Measurements from ENCODE around the gene GTF3C4. TPM values are rescaled to one million over a fixed set of nuclear protein-coding genes. Genes with fewer than 3 reads are reported as not detected.
A peak's percentile ranks its signal among the peaks of the same experiment; 100 is the strongest.

Gene GTF3C4
- polyA plus RNA-seq, 2 of the 4 experiments (the other 2 are of a cell fraction) = 9.0 to 15.4 TPM

DNA sequence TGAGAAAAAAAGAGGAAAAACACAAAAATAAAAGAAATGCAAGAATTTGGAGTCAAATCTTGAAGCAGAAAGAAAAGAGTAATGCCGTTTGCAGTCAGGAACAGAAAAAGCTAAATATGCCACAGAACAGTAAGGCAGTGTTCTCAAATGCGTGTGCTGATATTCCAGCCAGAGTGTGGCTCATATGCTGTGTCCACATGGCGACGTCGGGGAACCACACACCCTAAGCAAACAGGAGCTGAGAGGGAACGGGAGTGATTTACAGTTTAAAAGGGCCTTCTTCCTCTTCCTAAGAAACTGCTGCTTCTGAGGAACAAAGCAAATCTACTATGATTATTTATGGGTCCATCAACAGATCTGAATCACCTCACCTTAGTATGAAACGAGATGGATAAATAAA, 43.2 kb upstream of the GTF3C4 start:
- ChIA-PET CTCF (no interaction called here), POLR2A (no interaction called here)
- ATAC-seq (no peak), FAIRE-seq (no peak), DNase-seq (ENCODE audit: low read depth in 1 of 2, low spot score in 1 of 2) (peak in 1 of 2 experiments; percentile 11)
- TF ChIP-seq TFCP2L1 (CRISPR knock-in tag; IDR thresholded peaks at IDR 0.05) (no peak), HOXB13 (CRISPR knock-in tag; IDR thresholded peaks at IDR 0.05; ENCODE audit: low read depth) (no peak), CHD4 (IDR thresholded peaks at IDR 0.05; ENCODE audit: borderline replicate concordance) (no peak), EHF (CRISPR knock-in tag; IDR thresholded peaks at IDR 0.05) (no peak), RAD21 (conservative IDR thresholded peaks at IDR 0.05 in 1 of 2, IDR thresholded peaks at IDR 0.05 in 1 of 2) (no peak), JUN (IDR thresholded peaks at IDR 0.05) (no peak), RFX5 (IDR thresholded peaks at IDR 0.05) (no peak), POLR2A (IDR thresholded peaks at IDR 0.05; ENCODE audit: low read length) (no peak), NFE2L2 (conservative IDR thresholded peaks at IDR 0.05; ENCODE audit: low read length) (no peak), RNF2 (IDR thresholded peaks at IDR 0.05; ENCODE audit: borderline replicate concordance, low read depth) (no peak), FOXS1 (CRISPR knock-in tag; IDR thresholded peaks at IDR 0.05) (no peak), E2F6 (IDR thresholded peaks at IDR 0.05; ENCODE audit: borderline replicate concordance, low read depth) (no peak), EP300 (IDR thresholded peaks at IDR 0.05) (no peak), POLR2AphosphoS2 (conservative IDR thresholded peaks at IDR 0.05; ENCODE audit: low read length) (no peak), FOSL2 (IDR thresholded peaks at IDR 0.05) (no peak), FOSL2 (CRISPR knock-in tag; IDR thresholded peaks at IDR 0.05) (no peak), HOXB5 (CRISPR knock-in tag; IDR thresholded peaks at IDR 0.05) (no peak)
- 69% methylated on average over 7 of the region's 7 CpGs for WGBS (ENCODE audit: missing lambda C conversion rate)
- H3K4me3 ChIP-seq = no peak overlapping the region
- no peak overlapping the region for H3K27ac ChIP-seq
- H3K4me1 ChIP-seq = no peaks in the 10 kb centered on the region
- no peak overlapping the region for H3K4me2 ChIP-seq
- no peaks in the 10 kb centered on the region for H3K9me3 ChIP-seq

- Histone ChIP-seq H3K4me3 (no peak overlapping the region), H3K4me2 (no peak overlapping the region), H3K4me1 (no peaks in the 10 kb centered on the region), H3K9me3 (no peaks in the 10 kb centered on the region), H3K27ac (no peak overlapping the region)
- TF ChIP-seq NPAS2 (CRISPR knock-in tag; IDR thresholded peaks at IDR 0.05; ENCODE audit: borderline replicate concordance) (no peak), EHMT2 (IDR thresholded peaks at IDR 0.05; ENCODE audit: low read depth) (no peak), PHF8 (IDR thresholded peaks at IDR 0.05; ENCODE audit: borderline replicate concordance, low read depth) (no peak), FOSL2 (IDR thresholded peaks at IDR 0.05) (no peak), FOSL2 (CRISPR knock-in tag; IDR thresholded peaks at IDR 0.05) (no peak), ATOH8 (CRISPR knock-in tag; IDR thresholded peaks at IDR 0.05; ENCODE audit: low read depth) (no peak), KDM5A (IDR thresholded peaks at IDR 0.05) (no peak), E2F6 (IDR thresholded peaks at IDR 0.05; ENCODE audit: borderline replicate concordance, low read depth) (no peak), ZSCAN20 (CRISPR knock-in tag; IDR thresholded peaks at IDR 0.05) (no peak), CBX8 (IDR thresholded peaks at IDR 0.05) (no peak), KDM1A (IDR thresholded peaks at IDR 0.05; ENCODE audit: low read depth) (no peak), MYC (IDR thresholded peaks at IDR 0.05; ENCODE audit: borderline replicate concordance, low read length) (no peak), NFE2L2 (conservative IDR thresholded peaks at IDR 0.05; ENCODE audit: low read length) (no peak), POLR2AphosphoS2 (conservative IDR thresholded peaks at IDR 0.05; ENCODE audit: low read length) (no peak), RAD21 (conservative IDR thresholded peaks at IDR 0.05 in 1 of 2, IDR thresholded peaks at IDR 0.05 in 1 of 2) (no peak), MAZ (IDR thresholded peaks at IDR 0.05; ENCODE audit: borderline replicate concordance, low read depth, low read length) (no peak), HDAC2 (IDR thresholded peaks at IDR 0.05) (no peak)
- TF ChIP-seq, protein P1, sequence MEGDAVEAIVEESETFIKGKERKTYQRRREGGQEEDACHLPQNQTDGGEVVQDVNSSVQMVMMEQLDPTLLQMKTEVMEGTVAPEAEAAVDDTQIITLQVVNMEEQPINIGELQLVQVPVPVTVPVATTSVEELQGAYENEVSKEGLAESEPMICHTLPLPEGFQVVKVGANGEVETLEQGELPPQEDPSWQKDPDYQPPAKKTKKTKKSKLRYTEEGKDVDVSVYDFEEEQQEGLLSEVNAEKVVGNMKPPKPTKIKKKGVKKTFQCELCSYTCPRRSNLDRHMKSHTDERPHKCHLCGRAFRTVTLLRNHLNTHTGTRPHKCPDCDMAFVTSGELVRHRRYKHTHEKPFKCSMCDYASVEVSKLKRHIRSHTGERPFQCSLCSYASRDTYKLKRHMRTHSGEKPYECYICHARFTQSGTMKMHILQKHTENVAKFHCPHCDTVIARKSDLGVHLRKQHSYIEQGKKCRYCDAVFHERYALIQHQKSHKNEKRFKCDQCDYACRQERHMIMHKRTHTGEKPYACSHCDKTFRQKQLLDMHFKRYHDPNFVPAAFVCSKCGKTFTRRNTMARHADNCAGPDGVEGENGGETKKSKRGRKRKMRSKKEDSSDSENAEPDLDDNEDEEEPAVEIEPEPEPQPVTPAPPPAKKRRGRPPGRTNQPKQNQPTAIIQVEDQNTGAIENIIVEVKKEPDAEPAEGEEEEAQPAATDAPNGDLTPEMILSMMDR (IDR thresholded peaks at IDR 0.05) = no peak
- ATAC-seq = no peak
- no peak for DNase-seq (ENCODE audit: low read depth in 1 of 2, low spot score in 1 of 2)
- CTCF ChIA-PET = no interaction called here
- 90% methylated on average over 11 of the region's 11 CpGs for WGBS (ENCODE audit: missing lambda C conversion rate)
- no peak for FAIRE-seq
- POLR2A ChIA-PET = no interaction called here
These were observed 42.7 kb upstream of the GTF3C4 start for GRCh38 chr9:132627594-132627993.
